ENCODE results near the gene THOC5.

GRCh38 chr22:29463629-29464028, 89.9 kb downstream of the THOC5 start:
- TF ChIP-seq CTCF (conservative IDR thresholded peaks at IDR 0.05; ENCODE audit: low read length) = no peak
- no peak for TF ChIP-seq EZH2phosphoT487 (IDR thresholded peaks at IDR 0.05; ENCODE audit: borderline replicate concordance, low read depth, low read length)

All from OCI-LY7 (cell line).